Measurements from ENCODE around the gene MSANTD2.

- TF ChIP-seq, protein P1, sequence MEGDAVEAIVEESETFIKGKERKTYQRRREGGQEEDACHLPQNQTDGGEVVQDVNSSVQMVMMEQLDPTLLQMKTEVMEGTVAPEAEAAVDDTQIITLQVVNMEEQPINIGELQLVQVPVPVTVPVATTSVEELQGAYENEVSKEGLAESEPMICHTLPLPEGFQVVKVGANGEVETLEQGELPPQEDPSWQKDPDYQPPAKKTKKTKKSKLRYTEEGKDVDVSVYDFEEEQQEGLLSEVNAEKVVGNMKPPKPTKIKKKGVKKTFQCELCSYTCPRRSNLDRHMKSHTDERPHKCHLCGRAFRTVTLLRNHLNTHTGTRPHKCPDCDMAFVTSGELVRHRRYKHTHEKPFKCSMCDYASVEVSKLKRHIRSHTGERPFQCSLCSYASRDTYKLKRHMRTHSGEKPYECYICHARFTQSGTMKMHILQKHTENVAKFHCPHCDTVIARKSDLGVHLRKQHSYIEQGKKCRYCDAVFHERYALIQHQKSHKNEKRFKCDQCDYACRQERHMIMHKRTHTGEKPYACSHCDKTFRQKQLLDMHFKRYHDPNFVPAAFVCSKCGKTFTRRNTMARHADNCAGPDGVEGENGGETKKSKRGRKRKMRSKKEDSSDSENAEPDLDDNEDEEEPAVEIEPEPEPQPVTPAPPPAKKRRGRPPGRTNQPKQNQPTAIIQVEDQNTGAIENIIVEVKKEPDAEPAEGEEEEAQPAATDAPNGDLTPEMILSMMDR (IDR thresholded peaks at IDR 0.05): no peak
- TF ChIP-seq RAD21 (conservative IDR thresholded peaks at IDR 0.05 in 1 of 2, IDR thresholded peaks at IDR 0.05 in 1 of 2) (no peak), POLR2A (IDR thresholded peaks at IDR 0.05; ENCODE audit: low read length) (no peak)
Observed at GRCh38 chr11:124823512-124824376, 23.5 kb upstream of the MSANTD2 start.
